ENCODE results near the gene DEGS1.

DNA sequence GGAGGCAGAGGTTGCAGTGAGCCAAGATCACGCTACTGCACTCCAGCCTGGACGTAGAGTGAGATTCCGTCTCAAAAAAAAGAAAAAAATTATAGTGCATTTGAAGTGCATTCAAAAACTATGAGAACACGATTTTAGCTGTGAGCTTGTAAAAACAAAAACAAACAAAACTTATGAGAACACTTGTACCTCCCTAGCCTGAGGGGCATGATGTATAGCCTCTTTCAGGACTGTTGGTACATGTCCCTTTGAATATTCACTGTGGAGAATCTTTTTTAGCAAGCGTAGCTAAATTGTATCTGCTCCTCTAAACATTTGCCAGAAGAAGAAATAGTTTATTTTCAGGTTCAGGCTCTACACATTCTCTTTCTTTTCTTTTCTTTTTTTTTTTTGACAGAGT lies 9.5 kb upstream of the DEGS1 start:
- TF ChIP-seq CTCF (IDR thresholded peaks at IDR 0.05) (no peak), POLR2A (IDR thresholded peaks at IDR 0.05) (no peak)
